ENCODE data around the gene ANXA5.

- no peak for TF ChIP-seq POLR2A (IDR thresholded peaks at IDR 0.05)
- no peak for TF ChIP-seq CTCF (IDR thresholded peaks at IDR 0.05)
- no peak for TF ChIP-seq POLR2AphosphoS5 (IDR thresholded peaks at IDR 0.05)
These were observed 38.7 kb downstream of the ANXA5 start for GRCh38 chr4:121658125-121658524.
